AG20443 (cell line): Measurements from ENCODE around the gene LEPR.
"Not testable (repeated sequence)": the region's sequence is repeated elsewhere in the genome, so short reads cannot be mapped to it uniquely, and the experiment has no call there.

Experiments
- DNase-seq: peaks from one replicate; pipeline ENCODE4 v3.0.0; 2012; ENCODE audit warnings: low spot score, mixed read lengths

LEPR gene, protein sequence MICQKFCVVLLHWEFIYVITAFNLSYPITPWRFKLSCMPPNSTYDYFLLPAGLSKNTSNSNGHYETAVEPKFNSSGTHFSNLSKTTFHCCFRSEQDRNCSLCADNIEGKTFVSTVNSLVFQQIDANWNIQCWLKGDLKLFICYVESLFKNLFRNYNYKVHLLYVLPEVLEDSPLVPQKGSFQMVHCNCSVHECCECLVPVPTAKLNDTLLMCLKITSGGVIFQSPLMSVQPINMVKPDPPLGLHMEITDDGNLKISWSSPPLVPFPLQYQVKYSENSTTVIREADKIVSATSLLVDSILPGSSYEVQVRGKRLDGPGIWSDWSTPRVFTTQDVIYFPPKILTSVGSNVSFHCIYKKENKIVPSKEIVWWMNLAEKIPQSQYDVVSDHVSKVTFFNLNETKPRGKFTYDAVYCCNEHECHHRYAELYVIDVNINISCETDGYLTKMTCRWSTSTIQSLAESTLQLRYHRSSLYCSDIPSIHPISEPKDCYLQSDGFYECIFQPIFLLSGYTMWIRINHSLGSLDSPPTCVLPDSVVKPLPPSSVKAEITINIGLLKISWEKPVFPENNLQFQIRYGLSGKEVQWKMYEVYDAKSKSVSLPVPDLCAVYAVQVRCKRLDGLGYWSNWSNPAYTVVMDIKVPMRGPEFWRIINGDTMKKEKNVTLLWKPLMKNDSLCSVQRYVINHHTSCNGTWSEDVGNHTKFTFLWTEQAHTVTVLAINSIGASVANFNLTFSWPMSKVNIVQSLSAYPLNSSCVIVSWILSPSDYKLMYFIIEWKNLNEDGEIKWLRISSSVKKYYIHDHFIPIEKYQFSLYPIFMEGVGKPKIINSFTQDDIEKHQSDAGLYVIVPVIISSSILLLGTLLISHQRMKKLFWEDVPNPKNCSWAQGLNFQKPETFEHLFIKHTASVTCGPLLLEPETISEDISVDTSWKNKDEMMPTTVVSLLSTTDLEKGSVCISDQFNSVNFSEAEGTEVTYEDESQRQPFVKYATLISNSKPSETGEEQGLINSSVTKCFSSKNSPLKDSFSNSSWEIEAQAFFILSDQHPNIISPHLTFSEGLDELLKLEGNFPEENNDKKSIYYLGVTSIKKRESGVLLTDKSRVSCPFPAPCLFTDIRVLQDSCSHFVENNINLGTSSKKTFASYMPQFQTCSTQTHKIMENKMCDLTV

DNA sequence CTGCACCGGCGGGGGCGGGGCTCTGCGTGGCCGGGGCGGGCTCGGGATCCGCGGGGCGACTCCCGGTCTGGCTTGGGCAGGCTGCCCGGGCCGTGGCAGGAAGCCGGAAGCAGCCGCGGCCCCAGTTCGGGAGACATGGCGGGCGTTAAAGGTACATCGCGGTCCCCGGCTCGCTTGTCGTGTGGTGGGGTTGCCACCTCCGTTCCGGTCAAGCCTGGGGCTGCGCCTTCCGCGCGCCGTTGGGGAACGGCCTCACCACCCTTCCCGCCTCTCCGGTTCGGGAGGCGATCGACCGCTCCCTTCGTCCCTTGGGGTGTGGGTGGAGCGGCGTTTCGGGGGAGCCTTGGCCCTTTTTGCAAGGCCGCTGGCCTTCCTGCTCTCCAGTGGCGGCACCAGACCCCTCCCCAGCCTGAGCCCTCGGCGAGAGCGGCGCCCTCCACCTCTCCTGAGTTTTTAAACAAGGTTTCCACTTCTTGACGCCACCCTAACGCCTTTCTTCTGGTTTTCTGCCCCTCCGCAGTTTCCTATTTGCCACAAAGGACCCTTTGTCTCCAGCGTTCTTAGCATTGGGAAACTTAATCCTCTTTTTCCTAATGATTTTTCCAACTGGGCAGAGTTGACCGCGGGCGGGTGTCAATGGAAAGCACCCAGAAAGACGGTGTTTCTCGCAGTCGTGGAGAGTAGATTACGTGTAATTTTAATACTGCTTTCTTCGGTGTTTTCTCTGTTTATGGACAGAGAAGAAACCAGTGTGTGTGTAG is at the start of gene LEPR, which contains the start of gene LEPROT:
TSS of gene LEPR (plus strand) at position 79 of the 761 bp plus-strand sequence. CDS start 144,898 bp downstream, outside the sequence.
TSS of gene LEPROT (plus strand) at position 79 of the 761 bp plus-strand sequence. CDS start at position 136, 57 bp downstream.
- DNase-seq: no peak

DNA sequence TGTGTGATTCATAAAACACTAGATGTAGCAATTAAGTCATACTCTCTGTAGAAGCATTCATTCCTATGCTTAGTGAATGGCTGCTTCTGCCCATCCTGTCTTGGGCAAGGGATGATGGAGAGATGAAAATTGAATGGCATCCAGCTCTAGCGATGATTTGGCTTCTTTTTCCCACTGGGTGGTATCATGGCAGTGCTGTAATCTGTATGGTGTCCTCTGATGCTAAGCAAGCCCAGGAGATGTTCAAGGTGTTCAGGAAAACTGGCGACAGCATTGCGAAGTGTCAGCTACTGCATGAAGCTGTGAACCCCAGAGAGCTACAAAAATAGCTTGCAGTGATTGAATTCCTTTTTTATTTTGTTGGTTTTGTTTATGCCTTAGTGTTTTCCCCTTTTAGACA is 48.9 kb upstream of the LEPR start:
- DNase-seq: no peak

DNA sequence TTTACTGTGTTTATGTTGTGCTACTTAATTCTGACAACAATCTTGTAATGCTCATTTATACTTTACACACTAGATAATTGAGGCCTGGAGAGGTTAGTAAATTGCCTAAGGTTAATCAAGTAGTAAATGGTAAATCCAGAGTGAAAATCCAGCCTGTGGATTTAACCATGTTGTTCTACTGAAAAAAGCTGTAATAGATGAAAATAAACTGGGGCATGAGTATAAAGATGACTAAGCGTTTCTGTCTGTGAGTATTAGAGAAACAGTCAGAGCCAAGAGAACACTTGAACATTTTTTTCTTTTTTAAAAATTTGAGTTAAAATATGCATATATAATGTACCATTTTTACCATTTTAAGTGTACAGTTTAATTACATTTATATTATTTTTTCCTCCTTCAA is 47.9 kb upstream of the LEPR start:
- DNase-seq: peak; percentile 26

DNA sequence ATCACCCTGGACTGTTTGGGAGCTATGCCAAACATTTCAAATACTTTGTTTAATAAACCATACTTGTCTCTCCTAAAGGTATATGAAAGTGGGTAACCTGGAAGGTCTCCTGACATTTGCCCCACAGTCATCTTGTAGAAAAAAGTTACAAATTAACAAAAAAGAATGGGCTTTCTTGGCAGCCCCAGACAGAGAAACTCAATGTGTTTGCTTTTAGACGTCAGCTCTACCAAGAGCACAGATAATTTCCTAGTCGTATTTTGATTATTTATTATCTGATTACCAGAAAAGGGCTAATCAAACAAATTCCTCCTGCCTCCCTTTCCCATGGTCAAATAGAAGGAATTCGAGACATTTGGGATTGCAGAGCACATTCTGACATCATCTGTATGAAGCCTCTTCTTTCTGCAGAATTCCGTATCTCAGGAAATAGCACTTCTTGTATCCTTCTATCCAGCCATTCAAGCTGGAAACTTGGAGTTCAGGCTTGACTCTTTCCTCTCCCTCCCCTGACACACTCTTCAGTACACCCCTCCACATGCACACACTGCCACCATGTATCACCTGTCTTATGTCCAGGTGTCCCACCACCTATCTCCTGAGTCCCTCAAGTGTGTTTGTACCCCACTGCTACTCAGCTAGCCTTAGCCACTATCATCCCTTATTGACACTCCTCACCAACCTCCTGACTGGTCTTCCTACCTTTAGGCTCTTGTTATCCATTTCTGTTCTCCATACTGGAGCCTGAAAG is 42.8 kb upstream of the LEPR start:
- DNase-seq: no peak

DNA sequence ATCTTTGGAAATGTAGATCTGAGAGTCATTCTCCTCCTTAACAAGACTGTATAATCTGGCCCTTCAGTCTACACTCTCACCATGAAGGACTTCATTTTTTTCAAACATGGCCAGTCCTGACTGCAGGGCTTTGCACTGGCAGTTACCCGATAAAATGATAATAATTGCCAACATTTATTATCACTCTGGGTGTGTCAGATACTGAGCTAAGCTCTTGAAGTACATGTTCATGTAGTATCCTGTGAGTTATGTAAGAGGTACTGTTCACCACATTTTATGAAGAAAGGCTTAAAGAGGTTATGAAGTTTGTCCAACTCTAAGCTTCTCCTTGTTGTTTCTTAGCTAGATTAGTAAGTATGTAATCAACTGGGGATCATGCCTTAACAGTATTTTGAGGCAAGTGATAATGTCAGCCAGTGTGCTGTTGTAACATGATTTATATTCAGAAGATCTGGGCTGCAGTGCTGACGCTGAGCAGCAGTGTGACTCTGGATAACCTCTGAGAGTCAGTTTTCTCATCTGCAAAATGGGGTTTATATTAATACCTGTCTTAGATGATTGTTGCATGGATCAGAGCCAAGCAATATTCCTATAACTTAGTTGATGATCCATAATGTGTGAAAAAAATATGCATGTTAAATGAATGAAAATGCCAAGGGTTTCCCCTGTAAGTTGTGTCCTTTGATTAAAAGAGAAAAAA is 42.1 kb upstream of the LEPR start:
- DNase-seq: no peak

DNA sequence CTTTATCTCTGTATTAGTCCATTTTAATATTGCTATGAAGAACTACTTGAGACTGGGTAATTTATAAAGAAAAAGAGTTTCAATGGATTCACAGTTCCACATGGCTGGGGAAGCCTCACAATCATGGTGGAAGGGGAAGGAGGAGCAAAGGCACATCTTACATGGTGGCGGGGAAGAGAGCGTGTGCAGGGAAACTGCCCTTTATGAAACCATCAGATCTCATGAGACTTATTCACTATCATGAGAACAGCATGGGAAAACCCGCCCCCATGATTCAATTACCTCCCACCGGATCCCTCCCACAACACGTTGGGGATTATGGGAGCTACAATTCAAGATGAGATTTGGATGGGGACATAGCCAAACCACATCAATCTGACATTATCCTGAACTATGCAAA is 36.0 kb upstream of the LEPR start:
- not testable (repeated sequence) for DNase-seq

DNA sequence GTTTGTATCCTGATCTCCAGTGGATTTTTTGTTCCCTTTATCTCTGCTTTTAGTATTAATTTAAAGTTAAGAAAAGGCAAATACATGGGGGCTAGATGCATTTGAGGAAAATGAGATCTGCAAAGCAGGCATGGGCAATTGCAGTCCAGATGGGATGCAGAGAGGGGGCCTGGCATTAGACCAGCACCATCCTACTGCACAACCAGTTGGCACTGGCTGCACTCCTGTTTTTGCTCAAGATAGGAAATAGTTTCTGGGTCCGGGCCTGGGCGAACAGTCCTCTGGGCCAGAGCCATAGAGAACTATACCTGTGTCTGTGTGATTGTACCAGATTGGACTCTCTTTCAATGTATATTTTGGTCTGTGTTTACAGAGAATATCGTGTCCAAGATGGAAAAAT is 34.0 kb upstream of the LEPR start:
- DNase-seq: no peak

DNA sequence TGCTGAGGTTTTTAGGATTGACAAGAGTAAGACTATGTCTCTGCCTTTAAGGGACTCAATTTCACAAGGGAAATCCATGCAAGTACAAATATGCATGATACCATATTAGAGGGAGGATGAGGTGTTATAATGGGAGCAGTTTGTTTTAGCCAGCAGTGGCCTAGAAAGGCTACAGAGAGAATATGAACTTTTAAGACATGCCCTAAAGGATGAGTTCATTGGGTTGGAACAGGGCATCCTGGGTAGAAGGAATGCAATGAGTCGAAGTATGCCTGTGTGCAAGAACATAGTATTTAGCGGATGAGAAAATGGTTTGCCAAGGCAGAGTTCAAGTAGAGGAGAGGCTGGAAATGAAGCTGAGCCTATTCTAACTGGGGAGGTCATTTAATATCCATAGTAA is 32.6 kb upstream of the LEPR start:
- DNase-seq: no peak

DNA sequence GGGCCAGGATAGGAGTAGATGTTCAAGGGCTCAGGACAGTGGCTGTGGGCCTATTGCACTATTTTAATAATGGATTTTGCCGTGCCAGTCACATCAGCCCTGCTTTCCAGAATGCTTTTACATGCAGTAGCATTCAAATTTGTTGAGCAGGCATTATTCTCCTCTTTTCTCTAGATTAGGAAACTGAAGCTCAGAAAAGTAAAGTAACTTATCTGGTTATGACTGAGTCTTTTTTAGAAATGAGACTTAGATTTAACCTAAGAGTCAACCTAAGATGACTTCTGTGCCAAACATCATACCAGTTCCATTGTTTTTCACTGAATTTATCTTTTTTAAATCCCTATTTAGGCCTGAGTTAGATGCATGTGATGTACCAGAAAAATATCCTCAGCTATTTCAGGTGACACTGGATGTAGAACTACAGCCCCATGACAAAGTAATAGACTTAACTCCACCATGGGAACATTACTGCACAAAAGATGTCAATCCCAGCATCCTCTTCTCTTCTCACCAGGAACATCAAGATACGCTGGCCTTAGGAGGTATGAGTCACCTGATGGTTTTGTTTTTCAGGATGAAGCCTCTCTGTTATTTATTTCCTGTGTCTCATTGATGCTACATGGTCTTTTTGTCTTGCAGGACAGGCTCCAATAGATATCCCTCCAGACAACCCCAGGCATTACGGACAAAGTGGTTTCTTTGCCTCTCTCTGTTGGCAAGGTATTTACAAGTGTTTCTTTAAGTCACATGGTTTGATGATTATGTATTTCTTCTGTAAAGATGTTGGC is 31.4 kb upstream of the LEPR start:
- DNase-seq: no peak

DNA sequence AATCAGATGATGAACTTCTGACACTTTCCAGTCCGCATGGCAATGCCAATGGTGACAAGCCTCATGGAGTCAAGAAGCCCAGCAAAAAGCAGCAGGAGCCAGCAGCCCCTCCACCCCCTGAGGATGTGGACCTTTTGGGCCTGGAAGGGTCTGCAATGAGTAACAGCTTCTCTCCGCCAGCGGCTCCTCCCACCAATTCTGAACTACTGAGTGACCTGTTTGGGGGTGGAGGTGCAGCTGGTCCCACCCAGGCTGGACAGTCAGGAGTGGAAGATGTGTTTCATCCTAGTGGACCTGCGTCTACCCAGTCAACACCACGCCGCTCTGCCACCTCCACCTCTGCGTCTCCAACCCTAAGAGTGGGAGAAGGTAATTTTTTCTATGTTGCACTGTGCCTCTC is 28.0 kb upstream of the LEPR start:
- no peak for DNase-seq

DNA sequence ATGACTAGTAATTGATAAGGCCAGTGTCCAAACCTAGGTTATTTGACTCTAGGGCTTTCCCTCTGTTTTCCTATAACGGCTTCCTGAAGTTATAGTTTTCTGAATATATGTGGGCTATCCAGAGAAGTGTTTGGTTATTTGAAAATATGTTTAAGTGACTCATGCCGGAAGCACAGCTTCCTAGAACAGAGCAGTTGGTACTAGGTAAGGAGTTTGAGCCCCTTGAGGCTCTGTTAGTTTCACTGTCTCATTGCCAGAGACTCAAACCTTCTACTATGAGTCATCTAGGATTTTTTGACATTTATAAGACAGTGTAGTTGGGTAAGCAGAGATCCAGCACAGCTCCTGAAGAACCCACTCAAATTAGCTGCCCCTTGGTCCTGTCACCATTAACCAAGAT is 27.1 kb upstream of the LEPR start:
- DNase-seq: peak; percentile 9

DNA sequence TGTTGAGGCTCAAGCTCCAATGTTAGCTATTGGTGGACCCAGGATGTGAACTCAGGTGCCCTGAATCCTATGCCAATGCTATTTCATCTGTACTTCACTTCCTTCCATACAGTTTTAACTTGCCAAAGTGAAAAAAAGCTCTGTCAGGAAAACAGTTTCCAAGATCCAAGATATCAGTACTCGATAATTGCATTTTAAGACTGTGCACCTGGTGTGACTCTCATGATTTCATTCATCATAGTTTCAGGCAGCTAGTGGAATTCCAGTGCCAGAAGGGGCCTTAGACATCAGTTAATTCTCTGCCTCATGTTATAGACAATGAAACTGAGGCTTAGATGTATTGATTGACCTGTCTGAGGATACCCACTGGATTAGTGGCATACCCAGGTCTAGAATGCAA is 26.5 kb upstream of the LEPR start:
- DNase-seq: no peak

DNA sequence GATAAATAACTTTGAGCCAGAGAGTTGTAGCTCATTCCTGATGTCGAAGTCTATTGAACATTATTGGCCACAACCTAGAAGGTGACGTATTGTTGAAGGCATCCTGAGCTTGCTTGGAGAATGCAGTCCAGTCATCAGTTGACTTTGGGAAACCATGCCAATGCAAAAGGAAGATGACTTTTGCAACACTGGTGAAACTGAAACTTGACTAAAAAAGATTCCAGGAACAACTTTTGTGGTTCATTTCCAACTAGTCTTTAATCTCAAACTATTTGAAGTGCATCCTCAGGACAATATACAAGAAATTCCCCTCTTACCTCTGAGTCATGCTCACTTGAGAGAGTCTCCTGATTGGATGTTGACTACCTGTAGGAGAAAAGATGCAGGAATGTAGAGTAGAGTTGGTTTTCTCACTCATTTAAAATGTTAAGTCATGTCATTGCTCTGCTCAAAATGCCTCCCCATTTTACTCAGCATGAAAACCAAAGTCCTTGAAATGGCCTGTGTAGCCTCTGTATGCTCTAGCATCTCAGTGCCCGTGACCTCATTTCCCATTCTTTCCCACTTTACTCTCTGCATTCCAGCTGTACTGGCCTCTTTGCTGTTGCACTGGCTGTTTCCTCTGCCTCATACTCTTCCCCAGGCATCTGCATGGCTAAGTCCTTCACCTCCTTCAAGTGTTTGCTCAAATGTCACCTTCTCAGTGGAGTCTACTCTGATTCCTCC is 24.4 kb upstream of the LEPR start:
- DNase-seq: peak; percentile 78

DNA sequence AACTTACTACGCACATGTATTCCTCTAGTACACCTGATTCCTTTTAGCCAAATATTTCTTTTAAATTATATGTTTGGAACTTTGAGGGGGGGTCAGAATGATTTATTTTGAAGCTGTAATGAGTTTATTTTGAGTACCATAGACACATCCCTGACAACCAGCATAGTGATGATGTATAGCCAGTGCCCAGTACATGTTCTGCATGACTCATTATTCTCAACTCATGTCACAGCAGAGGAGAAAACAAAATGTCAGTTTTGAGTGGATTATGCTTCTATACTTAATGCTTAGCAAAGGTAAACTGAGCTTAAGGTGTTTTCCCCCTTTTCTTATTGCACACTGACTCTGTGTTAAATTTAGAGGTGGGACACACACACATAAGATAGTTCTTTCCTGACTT is 22.4 kb upstream of the LEPR start:
- DNase-seq: no peak

DNA sequence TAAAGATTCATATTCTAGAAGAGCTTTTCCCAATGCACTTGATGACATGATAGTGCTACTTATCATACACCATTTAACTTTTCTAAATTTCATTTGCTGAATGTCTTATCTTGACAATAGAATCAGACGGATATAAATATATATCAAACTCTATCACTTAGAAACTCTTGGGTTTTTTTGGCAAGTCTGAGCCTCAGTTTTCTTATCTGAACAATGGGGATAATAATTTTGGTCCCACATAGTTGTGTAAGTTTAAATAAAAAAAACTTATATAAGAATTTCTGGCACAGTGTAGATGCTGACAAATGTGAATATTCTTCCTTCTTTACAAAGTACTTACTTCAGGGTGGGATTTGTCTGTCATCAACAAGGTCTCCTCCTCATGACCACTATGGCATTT is 21.5 kb upstream of the LEPR start:
- DNase-seq: no peak

DNA sequence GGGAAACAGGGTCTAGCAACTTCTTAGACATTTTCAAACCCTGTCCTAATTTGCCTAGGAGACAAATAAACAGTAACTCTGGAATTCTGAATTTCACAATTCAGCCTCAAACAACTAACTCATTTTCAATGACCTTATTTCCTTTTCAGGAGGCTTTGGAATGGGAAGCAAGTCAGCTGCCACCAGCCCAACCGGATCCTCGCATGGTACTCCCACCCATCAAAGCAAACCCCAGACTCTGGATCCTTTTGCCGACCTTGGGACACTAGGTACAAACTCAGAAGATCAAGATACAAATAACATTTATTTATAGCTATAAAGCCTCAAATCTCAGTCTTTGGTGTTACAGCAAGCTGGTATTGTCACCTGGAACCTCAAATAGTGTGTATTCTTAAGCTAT is 18.9 kb upstream of the LEPR start:
- DNase-seq: peak; percentile 24

DNA sequence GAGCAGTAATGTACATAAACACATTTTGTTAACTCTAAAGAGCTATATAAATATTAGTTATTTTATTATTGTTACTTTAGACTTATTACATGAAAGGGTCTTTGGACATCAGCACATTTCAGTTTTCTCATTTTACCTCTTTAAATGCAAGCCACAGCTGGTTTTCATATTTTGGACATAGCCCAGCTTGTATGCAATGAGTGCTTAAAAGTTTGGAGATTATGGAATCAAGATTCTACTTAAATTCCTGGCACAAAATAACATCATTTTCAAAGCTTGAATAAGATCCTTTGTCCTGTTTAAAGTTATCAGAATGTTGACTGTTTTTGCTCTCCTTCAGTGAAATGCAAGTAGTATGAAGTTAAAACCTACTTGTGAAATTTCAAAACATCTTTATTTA is 15.5 kb upstream of the LEPR start:
- no peak for DNase-seq

DNA sequence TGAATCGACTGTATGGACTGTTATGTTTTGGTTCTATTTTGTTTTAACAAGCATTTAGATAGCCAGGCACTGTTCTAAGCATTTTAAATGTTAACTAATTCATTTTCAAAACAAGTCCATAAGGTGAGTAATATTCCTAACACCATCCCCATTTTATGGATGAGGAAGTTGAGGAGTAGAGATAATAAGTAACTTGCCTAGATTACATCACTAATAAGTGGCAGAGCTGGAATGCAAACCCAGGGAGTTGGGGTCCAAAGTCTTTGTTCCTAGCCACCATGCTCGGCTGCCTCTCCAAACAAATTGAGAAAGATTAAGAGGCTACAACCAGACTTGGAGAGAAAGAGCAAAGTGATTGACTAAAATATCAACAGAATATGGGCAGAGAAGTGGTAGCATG is 12.6 kb upstream of the LEPR start:
- no peak for DNase-seq

DNA sequence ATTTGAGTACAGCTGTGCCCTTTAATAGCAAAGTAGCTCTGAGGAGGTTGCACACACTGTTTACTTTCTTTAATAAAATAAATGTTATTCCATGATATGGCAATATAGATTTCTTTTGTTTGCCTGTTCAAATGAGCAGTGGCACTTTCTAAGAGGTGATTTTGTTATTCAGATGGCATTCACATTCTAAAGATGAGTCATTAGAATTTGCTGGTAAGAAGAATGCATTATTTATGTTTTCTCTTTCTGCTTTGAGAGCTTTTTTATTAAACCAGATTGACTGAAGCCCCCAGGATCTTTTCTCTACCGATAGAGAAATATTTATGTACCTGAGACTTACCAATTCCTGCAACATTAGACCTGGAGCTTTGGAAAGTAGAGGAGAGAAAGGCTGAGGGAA is 11.2 kb upstream of the LEPR start:
- no peak for DNase-seq
